ENCODE measurements around the gene TRERF1. TPM values are rescaled to one million over a fixed set of nuclear protein-coding genes. Genes with fewer than 3 reads are reported as not detected.
"Not testable (repeated sequence)": the region's sequence is repeated elsewhere in the genome, so short reads cannot be mapped to it uniquely, and the experiment has no call there.

The TRERF1 gene
- total RNA-seq, 4 donors from 2014 or later = 0.47 to 0.87 (median 0.50) TPM

DNA sequence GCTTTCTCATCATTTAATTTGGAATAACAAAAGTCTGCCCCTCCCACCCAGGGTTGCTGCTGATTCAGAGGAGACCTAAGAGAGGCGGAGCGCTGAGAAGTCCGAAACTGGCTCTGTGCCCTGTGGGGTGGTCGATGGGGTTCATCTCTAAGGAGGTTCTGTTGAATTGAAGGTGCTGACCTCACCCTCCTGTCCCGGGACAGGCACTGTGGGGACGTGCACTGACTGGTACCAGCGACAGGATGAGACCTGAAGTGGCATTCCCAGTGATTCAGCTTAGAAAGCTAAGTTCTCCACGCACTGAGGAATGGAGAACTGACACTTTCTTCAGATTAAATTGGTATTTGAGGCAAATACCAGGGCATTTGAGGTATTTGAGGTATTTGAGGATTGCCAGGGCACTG is 258.2 kb downstream of the TRERF1 start:
- intact Hi-C loops (cut with DNase I; ENCODE audit: low total_unique reads) (no loop called here), in situ Hi-C loops (cut with MboI; ENCODE audit: low sequenced_read_pairs in 4 of 4) (no loop called here)
- TF ChIP-seq CTCF (IDR thresholded peaks at IDR 0.05 in 4 of 5, conservative IDR thresholded peaks at IDR 0.05 in 1 of 5) (no peak), POLR2A (IDR thresholded peaks at IDR 0.05) (no peak)
- Histone ChIP-seq H3K9me3 (no peaks in the 10 kb centered on the region), H3K4me3 (no peak overlapping the region), H3K36me3 (no peaks in the 10 kb centered on the region), H3K4me1 (no peaks in the 10 kb centered on the region), H3K27me3 (no peaks in the 10 kb centered on the region), H3K27ac (no peak overlapping the region)
- DNase-seq (no peak), ATAC-seq (no peak)

GRCh38 chr6:42192385-42192784 is 259.3 kb downstream of the TRERF1 start:
- H3K27ac ChIP-seq; H3K9me3 ChIP-seq; H3K4me3 ChIP-seq; in situ Hi-C loops (cut with MboI; ENCODE audit: low sequenced_read_pairs in 4 of 4); H3K36me3 ChIP-seq; ATAC-seq; H3K4me1 ChIP-seq; DNase-seq; H3K27me3 ChIP-seq; intact Hi-C loops (cut with DNase I; ENCODE audit: low total_unique reads): not testable (repeated sequence)

GRCh38 chr6:42190554-42191183 is 261.1 kb downstream of the TRERF1 start:
- ATAC-seq = no peak
- in situ Hi-C loops (cut with MboI; ENCODE audit: low sequenced_read_pairs in 4 of 4) = no loop called here
- TF ChIP-seq CTCF (IDR thresholded peaks at IDR 0.05 in 4 of 5, conservative IDR thresholded peaks at IDR 0.05 in 1 of 5) = no peak
- no peak for TF ChIP-seq POLR2A (IDR thresholded peaks at IDR 0.05)

GRCh38 chr6:42188406-42188805 is 263.3 kb downstream of the TRERF1 start:
- no peaks in the 10 kb centered on the region for H3K4me1 ChIP-seq
- no peak overlapping the region for H3K27ac ChIP-seq
- DNase-seq = no peak
- H3K4me3 ChIP-seq = no peak overlapping the region
- ATAC-seq = no peak
- TF ChIP-seq POLR2A (IDR thresholded peaks at IDR 0.05) (no peak), CTCF (IDR thresholded peaks at IDR 0.05 in 4 of 5, conservative IDR thresholded peaks at IDR 0.05 in 1 of 5) (no peak)
- intact Hi-C loops (cut with DNase I; ENCODE audit: low total_unique reads) (no loop called here), in situ Hi-C loops (cut with MboI; ENCODE audit: low sequenced_read_pairs in 4 of 4) (no loop called here)
- H3K27me3 ChIP-seq = no peaks in the 10 kb centered on the region
- no peaks in the 10 kb centered on the region for H3K9me3 ChIP-seq
- no peaks in the 10 kb centered on the region for H3K36me3 ChIP-seq

More at GRCh38 chr6:42190554-42191183, 261.1 kb downstream of the TRERF1 start:
- Histone ChIP-seq H3K27ac (no peak overlapping the region), H3K4me3 (no peak overlapping the region), H3K36me3 (no peaks in the 10 kb centered on the region), H3K9me3 (no peaks in the 10 kb centered on the region), H3K27me3 (no peaks in the 10 kb centered on the region), H3K4me1 (no peaks in the 10 kb centered on the region)
- intact Hi-C loops (cut with DNase I; ENCODE audit: low total_unique reads) = no loop called here
- DNase-seq = no peak

DNA sequence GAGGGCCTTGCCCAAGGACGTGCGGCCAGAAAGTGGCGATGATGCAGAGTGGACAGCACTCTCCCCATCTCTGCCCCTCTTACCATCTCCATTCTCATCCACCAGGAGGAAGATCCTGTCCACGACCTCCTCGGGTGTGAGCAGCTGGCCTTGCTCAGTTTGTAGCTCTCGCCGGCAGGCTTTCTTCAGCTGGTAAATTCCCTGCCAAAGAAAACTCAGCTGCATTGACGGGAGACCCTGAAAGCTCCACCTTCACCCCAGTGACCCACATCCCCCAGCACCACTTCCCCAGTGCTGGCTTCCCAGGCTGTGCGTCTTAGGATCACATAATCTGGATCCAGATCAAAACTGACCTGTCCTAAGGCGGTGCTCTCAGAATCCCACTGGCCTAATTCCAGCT is 266.1 kb downstream of the TRERF1 start:
- intact Hi-C loops (cut with DNase I; ENCODE audit: low total_unique reads) = no loop called here
- no peak for TF ChIP-seq POLR2A (IDR thresholded peaks at IDR 0.05)
- no peak for DNase-seq
- Histone ChIP-seq H3K27ac (no peak overlapping the region), H3K4me1 (no peaks in the 10 kb centered on the region), H3K4me3 (no peak overlapping the region), H3K27me3 (no peaks in the 10 kb centered on the region), H3K36me3 (no peaks in the 10 kb centered on the region), H3K9me3 (no peaks in the 10 kb centered on the region)
- in situ Hi-C loops (cut with MboI; ENCODE audit: low sequenced_read_pairs in 4 of 4) = no loop called here
- no peak for ATAC-seq

- H3K9me3 ChIP-seq = no peaks in the 10 kb centered on the region
- in situ Hi-C loops (cut with MboI; ENCODE audit: low sequenced_read_pairs in 4 of 4) = no loop called here
- H3K4me3 ChIP-seq = no peak overlapping the region
- H3K27ac ChIP-seq = no peak overlapping the region
- no peaks in the 10 kb centered on the region for H3K27me3 ChIP-seq
- no peak for DNase-seq
- H3K36me3 ChIP-seq = no peaks in the 10 kb centered on the region
- TF ChIP-seq CTCF (IDR thresholded peaks at IDR 0.05 in 4 of 5, conservative IDR thresholded peaks at IDR 0.05 in 1 of 5) = no peak
- no peak for TF ChIP-seq POLR2A (IDR thresholded peaks at IDR 0.05)
- ATAC-seq = no peak
- intact Hi-C loops (cut with DNase I; ENCODE audit: low total_unique reads) = no loop called here
- H3K4me1 ChIP-seq = no peaks in the 10 kb centered on the region
Measured at GRCh38 chr6:42184475-42184874, 267.3 kb downstream of the TRERF1 start.

Measured in gastrocnemius medialis (tissue), 4 donors.